H1 (cell line): ENCODE results near the gene TP53BP1. TPM values are rescaled to one million over a fixed set of nuclear protein-coding genes. Genes with fewer than 3 reads are reported as not detected.

Experiments used
- CTCF ChIA-PET: fragments of 300-600 bp; sonication (Branson Sonifier 250); formaldehyde crosslinking; loops from one replicate; lab custom pipeline; 2021; ENCODE audit not compliant: partially characterized antibody; lab: Charles Lee
- POLR2A ChIA-PET: fragments of 300-600 bp; sonication (Branson Sonifier 250); formaldehyde crosslinking; loops from one replicate; lab custom pipeline; 2021; ENCODE audit warnings: inconsistent platforms; ENCODE audit not compliant: partially characterized antibody; lab: Charles Lee
- DNase-seq, 2 experiments: peaks; one replicate each; pipeline versions ENCODE4 v3.0.0 to v3.0.0-alpha.2; 2010 to 2022; ENCODE audit warnings: low spot score in 2 of 2, low read depth in 1 of 2, mixed read lengths in 1 of 2
- FAIRE-seq: peaks from 2 replicates; lab custom pipeline; 2011; peaks lifted over from hg19 to GRCh38; lab: Jason Lieb, UNC
- H2AFZ ChIP-seq: 2 replicates; pipeline ENCODE4 v1.8.1; 2012; ENCODE audit warnings: low read length, inconsistent platforms
- H2AK5ac ChIP-seq: 2 replicates; pipeline ENCODE4 v1.6.1; 2013; ENCODE audit warnings: low read depth, low read length
- H2BK120ac ChIP-seq: replicated peaks from 2 replicates; pipeline ENCODE3; 2013; ENCODE audit warnings: low read depth, low read length, inconsistent platforms
- H2BK12ac ChIP-seq: 2 replicates; pipeline ENCODE4 v1.6.1; 2013; ENCODE audit warnings: low read depth, low read length
- H2BK15ac ChIP-seq: 2 replicates; pipeline ENCODE4 v1.6.1; 2013; ENCODE audit warnings: low read length
- H2BK20ac ChIP-seq: 2 replicates; pipeline ENCODE4 v1.6.1; 2013; ENCODE audit warnings: low read length
- H2BK5ac ChIP-seq: 2 replicates; pipeline ENCODE4 v1.6.1; 2013; ENCODE audit warnings: low read depth, low read length
- H3K14ac ChIP-seq: 2 replicates; pipeline ENCODE4 v1.6.1; 2013; ENCODE audit warnings: inconsistent platforms; ENCODE audit not compliant: insufficient read length
- H3K18ac ChIP-seq: 2 replicates; pipeline ENCODE4 v1.6.1; 2013; ENCODE audit warnings: low read length; ENCODE audit errors: extremely low read depth
- H3K23ac ChIP-seq: 2 replicates; pipeline ENCODE4 v1.6.1; 2013; ENCODE audit warnings: inconsistent platforms; ENCODE audit not compliant: insufficient read length
- H3K23me2 ChIP-seq: 2 replicates; pipeline ENCODE4 v1.6.1; 2013; ENCODE audit warnings: low read depth, low read length
- H3K27ac ChIP-seq: 2 replicates; pipeline ENCODE4 v1.6.1; 2011; ENCODE audit warnings: low read depth, low read length, inconsistent platforms
- H3K27me3 ChIP-seq, 4 experiments: replicated peaks in 1 of 4; 1 replicate in 1 of 4; 2 replicates in 3 of 4; pipeline versions ENCODE4 v1.6.1 to v1.8.1; 2011 to 2013; ENCODE audit warnings: low read length in 3 of 4, mild to moderate bottlenecking in 3 of 4, inconsistent platforms in 2 of 4, mixed read lengths in 2 of 4, moderate library complexity in 1 of 4; ENCODE audit not compliant: control insufficient read depth in 3 of 4, insufficient read depth in 3 of 4; ENCODE audit errors: extremely low read depth in 1 of 4
- H3K36me3 ChIP-seq, 4 experiments: 2 replicates each; pipeline versions ENCODE4 v1.6.1 to v1.8.1; 2011 to 2013; ENCODE audit warnings: mild to moderate bottlenecking in 4 of 4, low read length in 3 of 4, moderate library complexity in 2 of 4, control low read depth in 1 of 4, inconsistent platforms in 1 of 4; ENCODE audit not compliant: insufficient read depth in 4 of 4, control insufficient read depth in 2 of 4
- H3K4ac ChIP-seq: replicated peaks from 2 replicates; pipeline ENCODE3; 2013; ENCODE audit warnings: low read length, low read depth, mixed read lengths, inconsistent platforms; ENCODE audit not compliant: insufficient read length
- H3K4me1 ChIP-seq, 4 experiments: replicated peaks in 1 of 4; 1 replicate in 1 of 4; 2 replicates in 3 of 4; pipeline versions ENCODE4 v1.6.1 to v1.8.1; 2011 to 2013; ENCODE audit warnings: low read length in 3 of 4, inconsistent platforms in 2 of 4, mixed read lengths in 1 of 4; ENCODE audit not compliant: insufficient read depth in 4 of 4, control insufficient read depth in 3 of 4
- H3K4me2 ChIP-seq, 2 experiments: 2 replicates each; pipeline versions ENCODE4 v1.6.1 to v1.8.1; 2011 to 2013; ENCODE audit warnings: low read depth in 2 of 2, low read length in 2 of 2, control low read depth in 1 of 2, inconsistent platforms in 1 of 2, mild to moderate bottlenecking in 1 of 2; ENCODE audit not compliant: insufficient read depth in 1 of 2
- H3K4me3 ChIP-seq, 4 experiments: fragments of 200-600, 300-600 bp in 1 of 4; sonication (generic), shearing (Covaris generic), sonication (Bioruptor Twin) in 1 of 4; 2 replicates each; pipeline versions ENCODE4 v1.5.1 to v1.8.1; 2011 to 2016; ENCODE audit warnings: low read length in 4 of 4, low read depth in 3 of 4, control low read depth in 2 of 4, inconsistent platforms in 2 of 4, mild to moderate bottlenecking in 2 of 4, mixed read lengths in 1 of 4, moderate library complexity in 1 of 4; ENCODE audit not compliant: insufficient read depth in 2 of 4; ENCODE audit errors: extremely low read depth in 1 of 4
- H3K56ac ChIP-seq: replicated peaks from 2 replicates; pipeline ENCODE3; 2013; ENCODE audit warnings: low read depth, mild to moderate bottlenecking, mixed read lengths, low read length, inconsistent platforms; ENCODE audit not compliant: insufficient read length
- H3K79me1 ChIP-seq: 2 replicates; pipeline ENCODE4 v1.6.1; 2013; ENCODE audit warnings: low read depth, low read length, control low read depth
- H3K79me2 ChIP-seq, 2 experiments: 2 replicates each; pipeline versions ENCODE4 v1.6.1 to v1.8.1; 2012 to 2013; ENCODE audit warnings: low read length in 2 of 2, mild to moderate bottlenecking in 2 of 2, inconsistent platforms in 1 of 2; ENCODE audit not compliant: insufficient read depth in 2 of 2, control insufficient read depth in 1 of 2
- H3K9ac ChIP-seq, 4 experiments: replicated peaks in 1 of 4; 1 replicate in 1 of 4; 2 replicates in 3 of 4; pipeline versions ENCODE4 v1.6.1 to v1.8.1; 2011 to 2013; ENCODE audit warnings: low read depth in 3 of 4, low read length in 3 of 4, control low read depth in 2 of 4, mild to moderate bottlenecking in 2 of 4, moderate library complexity in 2 of 4, inconsistent platforms in 1 of 4; ENCODE audit errors: extremely low read depth in 1 of 4
- H3K9me3 ChIP-seq, 2 experiments: 2 replicates each; pipeline versions ENCODE4 v1.6.1 to v1.8.1; 2012 to 2013; ENCODE audit warnings: mild to moderate bottlenecking in 2 of 2, moderate library complexity in 2 of 2, control low read depth in 1 of 2, inconsistent platforms in 1 of 2, low read depth in 1 of 2, low read length in 1 of 2, mixed read lengths in 1 of 2; ENCODE audit not compliant: insufficient read depth in 2 of 2
- H4K20me1 ChIP-seq, 2 experiments: replicated peaks in 1 of 2; 2 replicates each; pipeline versions ENCODE3 to v1.8.1; 2011 to 2013; ENCODE audit warnings: inconsistent platforms in 2 of 2, low read length in 2 of 2, mild to moderate bottlenecking in 1 of 2; ENCODE audit not compliant: insufficient read depth in 2 of 2, control insufficient read depth in 1 of 2
- H4K5ac ChIP-seq: 2 replicates; pipeline ENCODE4 v1.6.1; 2013; ENCODE audit warnings: low read length, low read depth, mixed read lengths, inconsistent platforms; ENCODE audit not compliant: insufficient read length
- H4K8ac ChIP-seq: 2 replicates; pipeline ENCODE4 v1.8.0; 2013; ENCODE audit warnings: mild to moderate bottlenecking, moderate library complexity, low read length, inconsistent platforms; ENCODE audit not compliant: insufficient read depth; ENCODE audit errors: extremely low read depth
- H4K91ac ChIP-seq: replicated peaks from 2 replicates; pipeline ENCODE3; 2013; ENCODE audit warnings: low read length, mixed read lengths, inconsistent platforms; ENCODE audit not compliant: insufficient read length
- BACH1 ChIP-seq: IDR thresholded peaks from 2 replicates; pipeline ENCODE4 v1.6.1; 2012; ENCODE audit warnings: low read length, improper control_type of control experiment
- CBX5 ChIP-seq: fragments of 300-800, 300-1000 bp; sonication (generic); IDR thresholded peaks from 2 replicates; pipeline ENCODE4 v1.7.1; 2016; ENCODE audit warnings: antibody characterized with exemption, low read length, low read depth
- E2F6 ChIP-seq: IDR thresholded peaks from 2 replicates; pipeline ENCODE4 v1.6.1; 2012; ENCODE audit warnings: inconsistent platforms
- GABPA ChIP-seq: IDR thresholded peaks from 2 replicates; pipeline ENCODE4 v1.6.1; 2011; ENCODE audit warnings: mild to moderate bottlenecking, low read length, moderate library complexity, borderline replicate concordance; ENCODE audit not compliant: insufficient read depth
- KDM5A ChIP-seq: fragments of 200-600 bp; IDR thresholded peaks from 2 replicates; pipeline ENCODE4 v1.7.1; 2012; ENCODE audit warnings: mild to moderate bottlenecking, low read length, inconsistent platforms, mixed read lengths
- NANOG ChIP-seq: IDR thresholded peaks from 2 replicates; pipeline ENCODE4 v1.6.1; 2011; ENCODE audit warnings: low read length, low read depth, mild to moderate bottlenecking, inconsistent platforms; ENCODE audit not compliant: insufficient read depth, poor library complexity, severe bottlenecking
- RBBP5 ChIP-seq: IDR thresholded peaks from 2 replicates; pipeline ENCODE4 v1.7.1; 2012; ENCODE audit warnings: low read depth, mild to moderate bottlenecking, inconsistent platforms, low read length, moderate library complexity, borderline replicate concordance
- RNF2 ChIP-seq: fragments of 200-900, 300-1000 bp; sonication (generic); IDR thresholded peaks from 2 replicates; pipeline ENCODE4 v1.7.1; 2016; ENCODE audit warnings: borderline replicate concordance, low read depth, mild to moderate bottlenecking, antibody characterized with exemption, low read length; ENCODE audit not compliant: poor library complexity, severe bottlenecking; ENCODE audit errors: missing control alignments
- TAF7 ChIP-seq: optimal IDR thresholded peaks from 2 replicates; pipeline ENCODE3; 2011; ENCODE audit warnings: low read depth, mild to moderate bottlenecking, inconsistent platforms, low read length, moderate library complexity, borderline replicate concordance
- WGBS, 2 experiments: shearing (Covaris generic) in 1 of 2; methylation state at CpG; one replicate each; pipeline versions ENCODE4 v1.1.6 to v1.1.7; 2013 to 2015; ENCODE audit warnings: low lambda C conversion rate in 2 of 2, mixed read lengths in 2 of 2, inconsistent platforms in 1 of 2, low coverage in 1 of 2, missing lambda C conversion rate in 1 of 2; ENCODE audit not compliant: insufficient replicate concordance in 2 of 2, insufficient coverage in 1 of 2, insufficient read length in 1 of 2; ENCODE audit errors: extremely low coverage in 1 of 2, missing lambda C conversion rate in 1 of 2; 5-methylcytosine and 5-hydroxymethylcytosine counted together
- polyA plus RNA-seq, 7 experiments: library from polyadenylated mRNA; depleted of rRNA in 3 of 7; stranded (reverse) in 5 of 7; unstranded in 2 of 7; fragments of >200 nt in 5 of 7; fragments of 200-250 nt in 2 of 7; gene quantifications; 1 replicate in 5 of 7; 2 replicates in 1 of 7; 4 replicates in 1 of 7; pipeline versions ENCODE4 v1.2.1 to v1.2.3, GENCODE V29; 2011 to 2013; ENCODE audit warnings: missing spikeins in 2 of 7, mixed read lengths in 2 of 7
- total RNA-seq: library from RNA; stranded (reverse); fragmentation: NEBNext Ultra II Directional; extraction: Animal tissue kit (Norgen Biotek cat#: 25700); gene quantifications from 2 replicates; pipeline ENCODE4 v1.2.1, GENCODE V29; 2021

TP53BP1 gene
- total and polyA plus RNA-seq, 2 of the 8 experiments (the other 6 are each of a cell fraction or from before 2014, with no cell fraction given): 34.1 to 63.6 TPM

- H2AFZ ChIP-seq: no peak overlapping the region
- no peak overlapping the region for H2BK12ac ChIP-seq
- H4K8ac ChIP-seq: no peak overlapping the region; the same call in 1 of the 2 replicates
- 94% methylated on average over 10 of the region's 11 CpGs; no CpG with 5 or more reads in 1 of the 2 experiments for WGBS, 2 experiments
- FAIRE-seq: no peak
- H4K20me1 ChIP-seq: no peaks in the 10 kb centered on the region
- no peak overlapping the region for H2AK5ac ChIP-seq
- no peaks in the 10 kb centered on the region for H3K79me1 ChIP-seq
- H3K4me3 ChIP-seq: no peak overlapping the region
- ChIA-PET CTCF (interaction anchor here (0.6 to 3.9 kb wide), 3 partner anchors 8 to 224 kb away, joined by 3 to 34 read pairs (median 15); partner anchors contain the start of gene MAP1A), POLR2A (interaction anchor here (0.8 to 1.0 kb wide), 2 partner anchors 8 to 99 kb away, joined by 3 to 4 read pairs; partner anchors contain the start of gene MAP1A)
- H4K91ac ChIP-seq: no peak overlapping the region
- DNase-seq: no peak
- H2BK120ac ChIP-seq: no peak overlapping the region
- H3K9ac ChIP-seq: no peak overlapping the region
- no peaks in the 10 kb centered on the region for H3K9me3 ChIP-seq
- H3K79me2 ChIP-seq: no peaks in the 10 kb centered on the region
- H3K36me3 ChIP-seq: no peaks in the 10 kb centered on the region
- H3K4me1 ChIP-seq: peaks cover 0 to 11% (median 2%) of the 10 kb centered on the region in 4 experiments; a peak in 4 of 7 replicates
- no peak overlapping the region for H3K4me2 ChIP-seq
- no peak overlapping the region for H3K23ac ChIP-seq
- H3K56ac ChIP-seq: no peak overlapping the region
- H2BK15ac ChIP-seq: no peak overlapping the region
- H3K27me3 ChIP-seq: peaks cover 0 to 2% (median 0%) of the 10 kb centered on the region in 4 experiments; a peak in 2 of 7 replicates
- no peaks in the 10 kb centered on the region for H3K23me2 ChIP-seq
- H2BK5ac ChIP-seq: no peak overlapping the region
- H3K27ac ChIP-seq: no peak overlapping the region
- H4K5ac ChIP-seq: no peak overlapping the region
- no peak overlapping the region for H3K4ac ChIP-seq
- no peak overlapping the region for H2BK20ac ChIP-seq
- no peak overlapping the region for H3K18ac ChIP-seq
- no peak overlapping the region for H3K14ac ChIP-seq
- TF ChIP-seq KDM5A (no peak), BACH1 (no peak), GABPA (no peak), E2F6 (no peak), TAF7 (no peak), CBX5 (no peak), RNF2 (no peak), NANOG (no peak), RBBP5 (no peak)
Measured at GRCh38 chr15:43526261-43526930, 33.4 kb upstream of the TP53BP1 start.
